Gastroesophageal sphincter (tissue), 4 donors: ENCODE measurements around the gene NREP. TPM values are rescaled to one million over a fixed set of nuclear protein-coding genes. Genes with fewer than 3 reads are reported as not detected.
A peak's percentile ranks its signal among the peaks of the same experiment; 100 is the strongest.

Experiments
- ATAC-seq: fragments of 150-250 bp; one replicate; pipeline ENCODE4 v1.9.1; 2016; ENCODE audit warnings: mild to moderate bottlenecking, moderate library complexity
- H3K27ac ChIP-seq, 4 donors: fragments of 200-600 bp; sonication (generic) in 3 of 4; 1 replicate in 3 of 4; 2 replicates in 1 of 4; pipeline ENCODE4 v1.5.1; 2016 to 2019
- H3K27me3 ChIP-seq: fragments of 200-600 bp; sonication (generic); one replicate; pipeline ENCODE4 v1.5.1; 2019
- H3K36me3 ChIP-seq, 2 donors: fragments of 200-600 bp; sonication (generic); one replicate each; pipeline ENCODE4 v1.5.1; 2019; ENCODE audit warnings: control low read depth in 1 of 2
- H3K4me1 ChIP-seq, 3 donors: fragments of 200-600 bp; sonication (generic); 1 replicate in 2 of 3; 2 replicates in 1 of 3; pipeline ENCODE4 v1.5.1; 2016 to 2019; ENCODE audit warnings: control low read depth in 2 of 3
- H3K4me3 ChIP-seq, 2 donors: fragments of 200-600 bp; sonication (generic); one replicate each; pipeline ENCODE4 v1.5.1; 2019; ENCODE audit warnings: mild to moderate bottlenecking in 1 of 2, moderate library complexity in 1 of 2
- H3K9me3 ChIP-seq, 3 donors: fragments of 200-600 bp; sonication (generic); one replicate each; pipeline ENCODE4 v1.5.1; 2017 to 2019; ENCODE audit warnings: control low read depth in 2 of 3
- CTCF ChIP-seq, 4 experiments: fragments of 200-600 bp in 2 of 4; fragments of 450-650 bp in 2 of 4; sonication (generic) in 1 of 4; IDR thresholded peaks; one replicate each; pipeline ENCODE4 v1.5.1; 2017 to 2019; ENCODE audit warnings: antibody characterized with exemption in 4 of 4, mild to moderate bottlenecking in 2 of 4, moderate library complexity in 2 of 4
- EP300 ChIP-seq: sonication (generic); formaldehyde crosslinking; IDR thresholded peaks from one replicate; pipeline ENCODE4 v1.6.1; 2017; ENCODE audit warnings: antibody characterized with exemption, mild to moderate bottlenecking
- POLR2A ChIP-seq, 2 donors: fragments of 450-650 bp; IDR thresholded peaks; one replicate each; pipeline ENCODE4 v1.6.1; 2017; ENCODE audit warnings: antibody characterized with exemption in 2 of 2, mild to moderate bottlenecking in 2 of 2, moderate library complexity in 1 of 2
- POLR2AphosphoS5 ChIP-seq: sonication (generic); formaldehyde crosslinking; IDR thresholded peaks from one replicate; pipeline ENCODE4 v1.6.1; 2017; ENCODE audit warnings: antibody characterized with exemption
- WGBS, 2 donors: methylation state at CpG; one replicate each; pipeline ENCODE4 v1.1.5; 2018; ENCODE audit warnings: low coverage in 1 of 2; 5-methylcytosine and 5-hydroxymethylcytosine counted together
- total RNA-seq, 4 donors: library from RNA; depleted of rRNA; stranded (reverse); fragments of >200 nt; gene quantifications; one replicate each; pipeline ENCODE4 v1.1.0, GENCODE V29; 2016

Gene NREP
- total RNA-seq, 4 donors from 2014 or later: 8.3 to 24.7 (median 19.0) TPM

- no peaks in the 10 kb centered on the region for H3K36me3 ChIP-seq
- peak overlapping the region; percentile 36 to 64 for H3K4me3 ChIP-seq
- H3K9me3 ChIP-seq: no peaks in the 10 kb centered on the region
- TF ChIP-seq POLR2AphosphoS5 (peak; percentile 80), EP300 (no peak), CTCF (IDR thresholded peaks at IDR 0.05) (peak; percentile 17 to 83 (median 62)), POLR2A (IDR thresholded peaks at IDR 0.05) (peak; percentile 9 to 57)
- ATAC-seq: peak; percentile 92
- peak overlapping the region; percentile 76 to 94 (median 91) for H3K27ac ChIP-seq
- 0% methylated on average over 18 of the region's 98 CpGs; no CpG with 5 or more reads in 1 of the 2 donors for WGBS, 2 donors
- H3K4me1 ChIP-seq: peaks cover 5 to 53% (median 8%) of the 10 kb centered on the region in 3 donors
- H3K27me3 ChIP-seq: no peaks in the 10 kb centered on the region
These were observed 625 bp upstream of the NREP start for GRCh38 chr5:111757355-111758283.

GRCh38 chr5:111755942-111756381 is 1.0 kb downstream of the NREP start:
- Histone ChIP-seq H3K27me3 (no peaks in the 10 kb centered on the region), H3K4me1 (peaks cover 5 to 56% (median 8%) of the 10 kb centered on the region in 3 donors), H3K36me3 (no peaks in the 10 kb centered on the region), H3K4me3 (peak overlapping the region; percentile 36 to 64), H3K27ac (peak overlapping the region; percentile 76 to 94 (median 91)), H3K9me3 (no peaks in the 10 kb centered on the region)
- 0 to 2% methylated on average over 5 of the region's 5 CpGs for WGBS, 2 donors
- TF ChIP-seq EP300: no peak
- TF ChIP-seq POLR2AphosphoS5: peak; percentile 16
- peak in 1 of 4 experiments; percentile 20 for TF ChIP-seq CTCF (IDR thresholded peaks at IDR 0.05)
- TF ChIP-seq POLR2A (IDR thresholded peaks at IDR 0.05): no peak
- ATAC-seq: no peak

GRCh38 chr5:111755345-111755941 is 1.6 kb downstream of the NREP start:
- Histone ChIP-seq H3K27ac (peak overlapping the region; percentile 71 to 94 (median 82)), H3K9me3 (no peaks in the 10 kb centered on the region), H3K4me3 (peak overlapping the region; percentile 36 to 64), H3K36me3 (no peaks in the 10 kb centered on the region), H3K4me1 (peaks cover 5 to 56% (median 8%) of the 10 kb centered on the region in 3 donors), H3K27me3 (no peaks in the 10 kb centered on the region)
- TF ChIP-seq POLR2A (IDR thresholded peaks at IDR 0.05): no peak
- no peak for TF ChIP-seq CTCF (IDR thresholded peaks at IDR 0.05)
- no peak for TF ChIP-seq POLR2AphosphoS5
- TF ChIP-seq EP300: no peak
- 18 to 36% methylated on average over 8 of the region's 8 CpGs for WGBS, 2 donors
- ATAC-seq: no peak

GRCh38 chr5:111753884-111754589 is 3.0 kb downstream of the NREP start:
- Histone ChIP-seq H3K36me3 (no peaks in the 10 kb centered on the region), H3K27me3 (no peaks in the 10 kb centered on the region), H3K4me3 (no peak overlapping the region), H3K4me1 (peaks cover 5 to 69% (median 10%) of the 10 kb centered on the region in 3 donors), H3K9me3 (no peaks in the 10 kb centered on the region), H3K27ac (no peak overlapping the region)
- no peak for ATAC-seq
- WGBS, 2 donors: 65 to 68% methylated on average over 3 of the region's 3 CpGs
- TF ChIP-seq EP300 (no peak), POLR2AphosphoS5 (no peak), CTCF (IDR thresholded peaks at IDR 0.05) (no peak), POLR2A (IDR thresholded peaks at IDR 0.05) (no peak)
